HUES6 (cell line): Measurements from ENCODE around the gene MICAL3.
A peak's percentile ranks its signal among the peaks of the same experiment; 100 is the strongest.
"Not testable (repeated sequence)": the region's sequence is repeated elsewhere in the genome, so short reads cannot be mapped to it uniquely, and the experiment has no call there.

ENCODE experiments used
- H3K27ac ChIP-seq: 2 replicates; pipeline ENCODE4 v1.7.0; 2013; ENCODE audit warnings: low read depth, mild to moderate bottlenecking, low read length, inconsistent platforms
- H3K27me3 ChIP-seq: 2 replicates; pipeline ENCODE4 v1.6.1; 2013; ENCODE audit warnings: low read length; ENCODE audit not compliant: control insufficient read depth, insufficient read depth
- H3K36me3 ChIP-seq: 2 replicates; pipeline ENCODE4 v1.6.1; 2013; ENCODE audit warnings: low read length; ENCODE audit not compliant: control insufficient read depth, insufficient read depth
- H3K4me1 ChIP-seq: 2 replicates; pipeline ENCODE4 v1.6.1; 2013; ENCODE audit warnings: low read length; ENCODE audit not compliant: control insufficient read depth, insufficient read depth
- H3K4me3 ChIP-seq: 2 replicates; pipeline ENCODE4 v1.5.1; 2013; ENCODE audit warnings: low read depth, low read length
- H3K9ac ChIP-seq: one replicate; pipeline ENCODE4 v1.6.1; 2013; ENCODE audit warnings: mild to moderate bottlenecking, low read length
- H3K9me3 ChIP-seq: 2 replicates; pipeline ENCODE4 v1.6.1; 2013; ENCODE audit warnings: low read depth, low read length; ENCODE audit not compliant: control insufficient read depth, insufficient read depth

Gene MICAL3, protein sequence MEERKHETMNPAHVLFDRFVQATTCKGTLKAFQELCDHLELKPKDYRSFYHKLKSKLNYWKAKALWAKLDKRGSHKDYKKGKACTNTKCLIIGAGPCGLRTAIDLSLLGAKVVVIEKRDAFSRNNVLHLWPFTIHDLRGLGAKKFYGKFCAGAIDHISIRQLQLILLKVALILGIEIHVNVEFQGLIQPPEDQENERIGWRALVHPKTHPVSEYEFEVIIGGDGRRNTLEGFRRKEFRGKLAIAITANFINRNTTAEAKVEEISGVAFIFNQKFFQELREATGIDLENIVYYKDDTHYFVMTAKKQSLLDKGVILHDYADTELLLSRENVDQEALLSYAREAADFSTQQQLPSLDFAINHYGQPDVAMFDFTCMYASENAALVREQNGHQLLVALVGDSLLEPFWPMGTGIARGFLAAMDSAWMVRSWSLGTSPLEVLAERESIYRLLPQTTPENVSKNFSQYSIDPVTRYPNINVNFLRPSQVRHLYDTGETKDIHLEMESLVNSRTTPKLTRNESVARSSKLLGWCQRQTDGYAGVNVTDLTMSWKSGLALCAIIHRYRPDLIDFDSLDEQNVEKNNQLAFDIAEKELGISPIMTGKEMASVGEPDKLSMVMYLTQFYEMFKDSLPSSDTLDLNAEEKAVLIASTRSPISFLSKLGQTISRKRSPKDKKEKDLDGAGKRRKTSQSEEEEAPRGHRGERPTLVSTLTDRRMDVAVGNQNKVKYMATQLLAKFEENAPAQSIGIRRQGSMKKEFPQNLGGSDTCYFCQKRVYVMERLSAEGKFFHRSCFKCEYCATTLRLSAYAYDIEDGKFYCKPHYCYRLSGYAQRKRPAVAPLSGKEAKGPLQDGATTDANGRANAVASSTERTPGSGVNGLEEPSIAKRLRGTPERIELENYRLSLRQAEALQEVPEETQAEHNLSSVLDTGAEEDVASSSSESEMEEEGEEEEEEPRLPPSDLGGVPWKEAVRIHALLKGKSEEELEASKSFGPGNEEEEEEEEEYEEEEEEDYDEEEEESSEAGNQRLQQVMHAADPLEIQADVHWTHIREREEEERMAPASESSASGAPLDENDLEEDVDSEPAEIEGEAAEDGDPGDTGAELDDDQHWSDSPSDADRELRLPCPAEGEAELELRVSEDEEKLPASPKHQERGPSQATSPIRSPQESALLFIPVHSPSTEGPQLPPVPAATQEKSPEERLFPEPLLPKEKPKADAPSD (N-terminal part only)

DNA sequence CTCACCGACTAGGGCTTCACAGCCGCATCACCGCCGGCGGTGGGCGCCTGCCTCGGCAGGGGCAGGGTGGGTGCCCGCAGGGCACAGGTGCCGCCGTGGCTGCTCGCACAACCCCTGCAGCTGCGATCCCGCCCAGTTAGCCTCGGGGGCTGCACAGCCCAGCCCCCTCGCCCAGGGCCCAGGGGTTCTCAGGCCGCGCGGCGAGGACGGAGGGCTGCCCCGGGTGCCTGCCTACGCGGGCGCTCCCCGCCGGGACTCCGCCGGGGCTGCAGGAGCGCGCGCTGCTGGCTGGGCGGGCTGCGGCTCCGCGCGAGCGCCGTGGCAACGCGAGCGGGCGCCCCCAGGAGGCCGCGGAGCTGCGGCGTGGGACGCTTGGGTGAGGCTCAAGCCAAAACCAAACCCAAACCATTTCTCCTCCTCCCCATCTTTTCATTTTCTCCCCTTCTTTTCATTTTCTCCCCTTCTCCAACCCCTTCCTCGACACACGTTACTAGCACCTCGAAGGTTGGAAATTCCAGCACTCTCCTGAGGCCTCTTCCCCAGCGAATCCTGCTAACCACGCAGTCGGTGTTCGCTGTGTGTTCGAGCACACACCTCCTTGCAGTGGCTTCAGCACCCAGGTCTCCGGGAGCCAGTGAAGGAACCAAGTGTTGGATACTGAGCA lies at the start of gene MICAL3:
Gene MICAL3 (minus strand): TSS at position 286 of the 664 bp plus-strand sequence. CDS start 117,749 bp downstream, outside the sequence.
- Histone ChIP-seq H3K4me3 (peak within 1 kb of the TSS; percentile 83), H3K9ac (peak within 1 kb of the TSS; percentile 16), H3K9me3 (no peaks in the 10 kb centered on the region), H3K4me1 (peaks cover 3% of the 10 kb centered on the region), H3K27me3 (peaks cover 60% of the 10 kb centered on the region), H3K36me3 (no peaks in the 10 kb centered on the region), H3K27ac (no peak within 1 kb of the TSS)

DNA sequence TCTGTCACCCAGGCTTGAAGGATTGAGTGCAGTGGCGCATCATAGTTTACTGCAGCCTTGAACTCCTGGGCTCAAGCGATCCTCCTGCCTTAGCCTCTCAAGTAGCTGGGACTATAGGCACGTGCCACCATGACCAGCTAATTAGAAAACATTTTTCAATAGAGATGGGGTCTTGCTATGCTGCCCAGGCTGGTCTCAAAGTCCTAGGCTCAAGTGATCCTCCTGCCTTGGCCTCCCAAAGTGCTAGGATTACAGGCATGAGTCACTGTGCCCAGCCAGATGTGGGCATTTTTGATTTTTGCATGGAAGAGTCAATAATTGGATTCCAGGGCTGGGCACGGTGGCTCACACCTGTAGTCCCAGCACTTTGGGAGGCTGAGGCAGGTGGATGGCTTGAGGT lies 49.6 kb upstream of the MICAL3 start:
- not testable (repeated sequence) for H3K9me3 ChIP-seq, H3K36me3 ChIP-seq, H3K4me3 ChIP-seq, H3K27me3 ChIP-seq, H3K9ac ChIP-seq, H3K27ac ChIP-seq
- H3K4me1 ChIP-seq, result peaks cover 11% of the 10 kb centered on the region; the same call in 1 of the 2 replicates

DNA sequence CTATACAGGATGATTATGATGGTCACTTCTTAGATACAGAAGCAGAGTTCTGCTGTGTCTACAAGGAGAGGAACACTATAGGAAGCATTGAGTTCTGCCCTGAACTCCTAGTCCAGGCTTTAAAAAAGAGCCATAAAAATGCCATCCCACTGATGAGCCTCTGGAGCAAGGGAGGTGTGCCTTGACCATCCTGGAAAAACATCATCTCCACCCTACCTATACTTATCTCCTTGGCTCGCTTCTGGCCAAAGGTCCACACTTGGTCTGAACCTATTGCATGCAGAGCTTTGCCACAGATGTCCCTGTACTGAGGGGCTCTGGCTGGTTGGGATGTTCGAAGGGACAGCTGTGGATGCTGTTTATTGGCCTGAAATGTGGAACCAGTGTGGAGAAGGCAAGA lies 49.1 kb upstream of the MICAL3 start:
- Histone ChIP-seq H3K27me3 (no peaks in the 10 kb centered on the region), H3K4me1 (peaks cover 11% of the 10 kb centered on the region; the same call in 1 of the 2 replicates), H3K36me3 (no peaks in the 10 kb centered on the region), H3K4me3 (no peak overlapping the region), H3K27ac (no peak overlapping the region), H3K9ac (no peak overlapping the region), H3K9me3 (no peaks in the 10 kb centered on the region)

DNA sequence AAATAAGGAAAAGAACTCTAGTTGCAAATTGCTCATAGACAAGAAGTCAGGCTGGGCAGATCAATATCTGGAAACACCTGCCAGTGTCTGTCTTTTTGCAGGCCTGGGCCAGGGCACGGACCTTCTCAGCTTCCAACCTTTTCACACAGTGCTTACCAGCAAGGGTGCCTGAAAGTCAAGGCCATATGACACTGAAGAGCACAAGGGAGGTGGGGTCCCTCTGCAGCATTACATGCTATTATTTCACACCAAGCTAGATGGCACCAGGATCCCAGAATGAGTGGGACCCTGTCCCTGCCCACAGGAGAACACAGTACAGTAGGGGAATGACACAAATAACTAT lies 47.6 kb upstream of the MICAL3 start:
- Histone ChIP-seq H3K9me3 (no peaks in the 10 kb centered on the region), H3K27me3 (no peaks in the 10 kb centered on the region), H3K27ac (no peak overlapping the region), H3K4me3 (no peak overlapping the region), H3K9ac (no peak overlapping the region), H3K36me3 (no peaks in the 10 kb centered on the region), H3K4me1 (peaks cover 11% of the 10 kb centered on the region)

DNA sequence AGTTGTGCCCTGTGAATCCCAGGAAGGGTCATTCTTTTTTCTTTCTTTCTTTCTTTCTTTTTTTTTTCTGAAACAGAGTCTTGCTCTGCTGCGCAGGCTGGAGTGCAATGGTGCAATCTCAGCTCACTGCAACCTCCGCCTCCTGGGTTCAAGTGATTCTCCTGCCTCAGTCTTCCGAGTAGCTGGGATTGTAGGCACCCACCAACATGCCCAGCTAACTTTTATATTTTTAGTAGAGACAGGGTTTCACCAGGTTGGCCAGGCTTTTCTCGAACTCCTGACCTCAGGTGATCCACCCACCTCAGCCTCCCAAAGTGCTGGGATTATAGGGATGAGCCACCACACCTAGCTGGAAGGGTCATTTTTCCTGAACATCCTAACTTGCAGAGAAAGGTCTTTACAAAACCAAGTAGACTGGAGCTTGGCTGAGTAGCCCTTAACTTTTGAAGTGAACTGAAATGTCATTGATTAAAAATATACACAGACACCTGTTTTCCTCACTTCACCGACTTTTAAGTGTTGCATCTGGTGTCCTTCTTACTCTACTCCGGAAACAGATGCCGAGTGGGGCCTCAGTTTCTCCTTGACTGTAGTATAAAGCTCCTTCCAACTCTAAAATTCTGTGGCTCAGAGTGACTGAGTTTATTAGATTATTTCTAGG lies 47.1 kb upstream of the MICAL3 start:
- not testable (repeated sequence) for H3K36me3 ChIP-seq, H3K9ac ChIP-seq, H3K27ac ChIP-seq

DNA sequence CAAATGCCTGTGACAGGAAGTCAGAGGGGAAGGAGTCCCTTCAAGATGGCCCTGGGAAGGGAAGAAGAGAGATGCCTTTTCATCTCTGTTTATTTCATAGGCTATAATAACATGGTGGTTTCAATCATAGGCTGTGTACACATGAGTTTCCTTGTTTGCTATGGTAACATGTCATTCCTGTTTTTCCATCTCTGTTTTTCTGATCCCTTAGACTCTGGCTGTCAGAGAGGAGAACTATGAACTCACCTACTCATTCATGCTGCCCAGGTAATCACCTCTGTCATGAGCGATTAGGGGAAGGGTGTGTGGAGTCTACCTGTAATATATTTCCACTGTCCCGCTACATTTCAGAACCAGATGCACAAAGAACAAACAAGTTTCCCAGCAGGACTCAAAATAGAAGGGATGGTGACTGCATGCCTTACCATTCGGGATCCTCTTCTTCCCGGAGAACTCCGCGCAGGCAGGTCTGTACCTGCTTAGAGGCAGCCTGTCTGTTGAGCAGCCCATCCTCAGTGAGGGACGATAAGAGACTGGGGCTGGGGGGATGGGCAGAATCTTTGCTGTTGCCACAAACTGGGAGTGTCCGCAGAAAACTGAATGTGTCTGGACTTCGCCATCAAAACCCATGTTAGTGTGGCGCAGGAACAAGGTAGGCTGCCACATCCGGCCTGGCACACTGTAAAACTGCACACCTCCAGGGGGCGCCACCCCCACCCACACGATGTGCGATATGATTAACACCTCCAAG lies 46.4 kb upstream of the MICAL3 start:
- H3K9ac ChIP-seq, result no peak overlapping the region
- H3K4me3 ChIP-seq, result no peak overlapping the region
- H3K27me3 ChIP-seq, result peaks cover 6% of the 10 kb centered on the region; the same call in 1 of the 2 replicates
- peaks cover 4% of the 10 kb centered on the region; the same call in 1 of the 2 replicates for H3K4me1 ChIP-seq
- H3K27ac ChIP-seq, result no peak overlapping the region
- no peaks in the 10 kb centered on the region for H3K36me3 ChIP-seq
- no peaks in the 10 kb centered on the region for H3K9me3 ChIP-seq

More for the DNA sequence above, 47.1 kb upstream of the MICAL3 start:
- H3K4me3 ChIP-seq, H3K27me3 ChIP-seq, H3K9me3 ChIP-seq, H3K4me1 ChIP-seq: not testable (repeated sequence)

DNA sequence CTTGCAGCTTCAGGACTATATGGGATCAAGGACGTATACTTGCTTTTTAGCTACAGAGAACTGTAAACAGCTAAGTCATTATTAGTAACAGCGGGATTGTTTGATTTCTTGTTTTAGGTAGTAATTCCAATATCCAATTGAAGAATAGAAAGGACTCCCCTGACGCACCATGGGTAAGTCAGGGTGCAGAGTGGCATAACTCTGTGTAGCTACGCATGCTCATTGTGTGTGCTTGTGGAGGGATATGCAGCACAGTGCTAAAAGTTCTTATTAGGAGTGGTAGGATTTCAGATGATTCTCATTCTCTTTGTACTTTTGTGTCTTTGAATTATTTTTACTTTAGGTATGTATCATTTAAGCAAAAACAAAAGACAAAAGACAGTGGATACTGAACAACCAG lies 45.7 kb upstream of the MICAL3 start:
- no peak overlapping the region for H3K4me3 ChIP-seq
- peaks cover 10% of the 10 kb centered on the region; the same call in 1 of the 2 replicates for H3K27me3 ChIP-seq
- H3K4me1 ChIP-seq, result peaks cover 4% of the 10 kb centered on the region; the same call in 1 of the 2 replicates
- no peaks in the 10 kb centered on the region for H3K9me3 ChIP-seq
- no peak overlapping the region for H3K27ac ChIP-seq
- H3K9ac ChIP-seq, result no peak overlapping the region
- no peaks in the 10 kb centered on the region for H3K36me3 ChIP-seq

DNA sequence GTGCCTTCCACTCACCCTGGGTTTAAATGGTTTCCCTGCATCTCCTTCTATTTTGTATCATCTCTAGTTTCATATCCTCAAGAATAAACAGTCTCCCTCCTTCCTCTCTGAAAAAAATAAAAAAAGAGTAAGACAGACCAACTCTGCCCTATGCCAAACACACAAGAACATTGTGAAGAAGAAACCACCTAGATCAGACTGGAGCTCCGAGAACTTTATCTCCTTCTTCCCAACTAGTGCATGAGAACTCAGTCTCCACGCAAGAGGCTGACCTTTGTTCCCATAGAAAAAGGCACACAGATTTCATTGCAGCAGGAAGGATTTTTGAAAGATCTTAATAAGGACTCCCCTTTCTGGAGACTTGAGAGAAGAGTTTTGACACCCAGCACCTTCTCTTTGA lies 44.7 kb upstream of the MICAL3 start:
- H3K9ac ChIP-seq, result no peak overlapping the region
- H3K27ac ChIP-seq, result no peak overlapping the region
- peaks cover 4% of the 10 kb centered on the region; the same call in 1 of the 2 replicates for H3K4me1 ChIP-seq
- peaks cover 10% of the 10 kb centered on the region; the same call in 1 of the 2 replicates for H3K27me3 ChIP-seq
- no peaks in the 10 kb centered on the region for H3K36me3 ChIP-seq
- no peak overlapping the region for H3K4me3 ChIP-seq
- no peaks in the 10 kb centered on the region for H3K9me3 ChIP-seq

DNA sequence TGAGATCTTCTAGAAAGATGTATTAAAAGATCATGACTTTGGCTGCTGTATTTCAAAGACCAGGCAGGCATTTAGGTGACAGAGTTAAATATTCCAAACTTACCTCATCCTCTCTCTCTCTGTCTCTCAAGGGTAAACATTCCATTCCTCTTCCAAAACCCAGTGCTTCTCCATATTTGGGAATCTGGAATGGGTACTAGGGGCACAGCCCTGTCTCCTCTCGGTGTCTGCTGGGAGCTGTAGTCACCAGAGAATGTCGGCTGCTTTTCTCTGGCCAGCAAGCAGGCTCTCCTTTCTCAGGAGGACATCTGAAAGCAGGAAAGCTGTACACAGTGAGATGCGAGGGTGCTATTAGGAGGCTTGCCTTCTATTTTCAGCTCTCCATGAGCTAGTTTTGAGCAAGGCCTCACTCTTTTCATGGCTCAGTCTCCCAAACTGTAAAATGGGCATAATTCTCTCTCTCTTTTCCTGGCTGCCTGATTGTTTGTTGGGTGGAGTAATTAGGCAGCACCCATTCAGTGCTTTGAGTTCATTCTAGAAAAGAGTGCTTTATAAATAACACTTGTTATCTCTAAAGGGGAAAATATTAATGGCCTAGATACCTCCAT lies 44.1 kb upstream of the MICAL3 start:
- Histone ChIP-seq H3K4me3 (no peak overlapping the region), H3K36me3 (no peaks in the 10 kb centered on the region), H3K27ac (no peak overlapping the region), H3K9ac (no peak overlapping the region), H3K27me3 (peaks cover 10% of the 10 kb centered on the region; the same call in 1 of the 2 replicates), H3K4me1 (peaks cover 4% of the 10 kb centered on the region; the same call in 1 of the 2 replicates), H3K9me3 (no peaks in the 10 kb centered on the region)
